HG03558 (cell line): ENCODE measurements around the gene ZNF398.
"Not testable (repeated sequence)": the region's sequence is repeated elsewhere in the genome, so short reads cannot be mapped to it uniquely, and the experiment has no call there.

Experiments used
- ATAC-seq: cut with Tn5 transposase; IDR thresholded peaks from one replicate; pipeline ENCODE4 v1.9.1; 2021; ENCODE audit warnings: moderate number of reproducible peaks; ENCODE audit not compliant: unreplicated experiment; ENCODE audit errors: extremely low read depth

Gene ZNF398

GRCh38 chr7:149223761-149224160, 76.5 kb downstream of the ZNF398 start:
- no peak for ATAC-seq

DNA sequence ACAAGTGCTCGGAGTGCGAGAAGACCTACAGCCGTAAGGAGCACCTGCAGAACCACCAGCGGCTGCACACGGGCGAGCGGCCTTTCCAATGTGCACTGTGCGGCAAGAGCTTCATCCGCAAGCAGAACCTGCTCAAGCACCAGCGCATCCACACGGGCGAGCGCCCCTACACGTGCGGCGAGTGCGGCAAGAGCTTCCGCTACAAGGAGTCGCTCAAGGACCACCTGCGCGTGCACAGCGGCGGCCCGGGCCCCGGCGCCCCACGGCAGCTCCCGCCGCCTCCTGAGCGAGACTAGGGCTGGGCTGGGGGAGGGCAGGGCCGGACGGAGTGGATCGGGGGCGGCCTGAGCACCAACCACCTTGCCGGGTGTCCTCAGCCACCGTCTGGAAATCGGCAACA, 77.1 kb downstream of the ZNF398 start:
- ATAC-seq = no peak

- no peak for ATAC-seq
Measured at GRCh38 chr7:149225106-149225505, 77.9 kb downstream of the ZNF398 start.

DNA sequence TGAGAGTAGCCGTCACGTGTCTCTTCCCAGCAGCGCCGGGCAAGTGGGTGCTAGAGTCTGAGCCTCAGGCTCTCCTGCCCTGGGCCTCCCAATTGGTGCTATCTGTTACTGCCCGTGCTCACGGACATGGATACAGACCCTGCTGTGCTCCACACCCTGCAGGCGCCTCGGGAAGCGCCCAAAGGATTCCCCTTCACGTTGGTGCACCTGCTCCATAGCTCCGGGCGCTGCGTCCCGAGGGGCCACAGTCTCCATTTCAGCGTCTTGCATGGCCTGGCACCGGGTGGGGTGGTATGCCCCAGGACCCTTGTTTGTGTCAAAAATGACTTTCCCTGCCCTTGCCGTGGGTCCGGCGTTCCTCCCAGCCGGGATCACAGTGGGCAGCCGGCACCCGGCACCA, 78.4 kb downstream of the ZNF398 start:
- ATAC-seq = no peak

GRCh38 chr7:149226366-149226765, 79.1 kb downstream of the ZNF398 start:
- ATAC-seq = not testable (repeated sequence)

DNA sequence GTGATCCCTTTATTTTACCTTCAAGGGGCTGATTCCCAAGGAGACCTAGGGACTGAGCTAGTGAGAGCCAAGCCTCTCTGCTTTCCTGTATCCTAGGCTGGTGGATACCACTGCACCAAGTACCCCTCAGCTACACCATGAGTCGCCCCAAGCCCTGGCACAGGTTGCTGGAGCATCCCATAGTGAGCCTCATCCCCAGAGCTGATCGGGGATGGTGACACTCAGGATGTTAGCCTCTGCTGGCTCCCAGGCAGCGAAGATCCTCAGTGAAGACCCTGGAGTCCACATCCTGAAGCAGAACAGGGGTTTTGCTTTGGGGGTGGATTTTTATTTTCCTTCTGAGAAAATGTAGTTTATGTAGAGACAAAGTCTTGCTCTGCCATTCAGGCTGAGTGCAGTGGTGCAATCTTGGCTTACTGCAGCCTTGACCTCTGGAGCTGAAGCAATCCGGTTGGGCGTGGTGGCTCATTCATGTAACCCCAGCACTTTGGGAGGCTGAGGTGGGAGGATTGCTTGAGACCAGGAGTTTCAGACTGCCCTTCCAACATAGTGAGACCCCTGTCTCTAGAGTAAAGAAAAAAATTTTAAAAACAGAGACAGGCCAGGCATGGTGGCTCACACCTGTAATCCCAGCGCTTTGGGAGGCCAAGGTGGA, 79.7 kb downstream of the ZNF398 start:
- no peak for ATAC-seq

- ATAC-seq = no peak
Measured at GRCh38 chr7:149228831-149229471, 81.7 kb downstream of the ZNF398 start.

DNA sequence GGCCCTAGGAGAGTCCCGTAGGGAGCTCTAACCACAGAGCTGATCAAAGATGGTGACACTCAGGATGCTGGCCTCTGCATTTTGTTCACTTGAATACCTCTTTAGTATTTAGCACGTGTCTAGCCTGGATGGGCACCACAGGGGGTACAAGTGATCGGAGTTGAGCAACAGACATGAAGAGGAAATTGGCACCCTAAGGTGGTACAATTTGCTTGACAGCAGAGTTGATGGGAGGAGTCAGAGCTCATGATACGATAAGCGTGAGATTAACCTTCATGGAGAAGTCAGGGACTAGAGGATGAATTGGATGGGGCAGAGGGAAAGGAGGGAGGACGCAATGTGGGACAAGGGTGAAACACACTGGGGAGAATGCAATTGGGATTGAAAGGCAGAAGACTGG, 82.3 kb downstream of the ZNF398 start:
- ATAC-seq = no peak

DNA sequence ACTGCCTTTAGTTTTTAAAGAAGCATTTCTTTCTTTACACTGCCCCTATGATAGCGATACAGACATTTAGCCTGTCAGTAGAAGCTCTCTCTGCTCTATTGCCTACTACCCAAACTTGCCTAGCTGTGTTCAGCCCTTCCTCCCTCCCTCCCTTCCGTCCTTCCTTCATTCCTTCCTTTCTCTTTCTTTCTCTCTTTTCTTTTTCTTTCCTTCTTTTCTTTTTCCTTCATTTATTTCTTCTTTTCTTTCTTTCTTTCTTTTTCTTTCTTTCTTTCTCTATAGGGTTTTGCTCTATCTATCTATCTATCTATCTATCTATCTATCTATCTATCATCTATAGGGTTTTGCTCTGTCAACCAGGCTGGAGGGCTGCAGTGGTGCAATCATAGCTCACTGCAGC, 85.1 kb downstream of the ZNF398 start:
- no peak for ATAC-seq
